ENCODE results near the gene VPS51.
"Not testable (repeated sequence)": the region's sequence is repeated elsewhere in the genome, so short reads cannot be mapped to it uniquely, and the experiment has no call there.

VPS51 gene

DNA sequence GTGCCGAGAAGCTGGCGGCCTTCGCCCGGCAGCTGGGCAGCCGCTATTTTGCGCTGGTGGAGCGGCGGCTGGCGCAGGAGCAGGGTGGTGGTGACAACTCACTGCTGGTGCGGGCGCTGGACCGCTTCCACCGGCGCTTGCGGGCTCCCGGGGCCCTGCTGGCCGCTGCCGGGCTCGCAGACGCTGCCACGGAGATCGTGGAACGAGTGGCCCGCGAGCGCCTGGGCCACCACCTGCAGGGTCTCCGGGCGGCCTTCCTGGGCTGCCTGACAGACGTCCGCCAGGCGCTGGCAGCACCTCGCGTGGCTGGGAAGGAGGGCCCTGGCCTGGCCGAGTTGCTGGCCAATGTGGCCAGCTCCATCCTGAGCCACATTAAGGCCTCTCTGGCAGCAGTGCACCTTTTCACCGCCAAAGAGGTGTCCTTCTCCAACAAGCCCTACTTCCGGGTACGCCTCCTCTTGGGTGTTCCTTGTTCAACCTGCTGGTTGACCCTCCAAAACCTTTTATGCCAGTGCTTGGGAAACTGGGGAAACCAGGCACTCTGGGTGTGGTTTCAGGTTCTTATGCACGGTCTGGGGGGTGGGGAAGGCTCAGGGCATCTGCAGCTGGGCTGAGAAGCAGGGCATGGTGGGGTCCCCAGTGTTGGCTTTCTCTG is 12.6 kb downstream of the VPS51 start:
- no peak for DNase-seq

DNA sequence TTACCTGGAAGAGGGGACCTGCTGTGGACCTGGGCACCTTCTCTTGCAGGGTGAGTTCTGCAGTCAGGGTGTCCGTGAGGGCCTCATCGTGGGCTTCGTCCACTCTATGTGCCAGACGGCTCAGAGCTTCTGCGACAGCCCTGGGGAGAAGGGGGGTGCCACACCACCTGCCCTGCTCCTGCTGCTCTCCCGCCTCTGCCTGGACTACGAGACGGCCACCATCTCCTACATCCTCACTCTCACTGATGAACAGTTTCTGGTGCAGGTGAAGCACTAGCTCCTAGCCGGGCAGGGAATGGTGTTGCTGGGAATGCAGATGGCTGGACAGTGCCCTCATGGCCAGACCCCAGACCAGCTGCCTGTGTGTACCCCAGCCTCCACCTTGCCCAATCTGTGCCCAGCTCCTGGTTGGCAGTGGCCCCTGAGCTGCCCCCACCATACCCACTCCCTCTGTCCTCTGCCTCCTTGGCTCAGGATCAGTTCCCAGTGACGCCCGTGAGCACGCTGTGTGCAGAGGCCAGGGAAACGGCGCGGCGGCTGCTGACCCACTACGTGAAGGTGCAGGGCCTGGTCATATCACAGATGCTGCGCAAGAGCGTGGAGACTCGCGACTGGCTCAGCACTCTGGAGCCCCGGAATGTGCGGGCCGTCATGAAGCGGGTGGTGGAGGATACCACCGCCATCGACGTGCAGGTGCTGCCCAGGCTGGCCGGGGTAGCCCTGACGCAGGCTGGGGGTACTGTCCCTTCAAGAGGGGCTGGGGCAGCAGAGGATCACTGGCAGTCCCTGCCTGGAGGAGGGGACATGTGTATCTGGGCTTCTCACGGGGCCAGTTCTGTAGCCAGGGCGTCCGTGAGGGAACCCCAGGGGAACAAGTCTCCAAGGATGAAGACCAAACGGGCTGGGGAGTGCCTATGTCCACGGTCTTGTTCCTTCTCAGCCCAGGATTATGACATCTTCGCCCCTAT is 13.5 kb downstream of the VPS51 start:
- no peak for DNase-seq

- peak; percentile 96 for DNase-seq
These were observed 14.4 kb downstream of the VPS51 start for GRCh38 chr11:65110354-65110861.

DNA sequence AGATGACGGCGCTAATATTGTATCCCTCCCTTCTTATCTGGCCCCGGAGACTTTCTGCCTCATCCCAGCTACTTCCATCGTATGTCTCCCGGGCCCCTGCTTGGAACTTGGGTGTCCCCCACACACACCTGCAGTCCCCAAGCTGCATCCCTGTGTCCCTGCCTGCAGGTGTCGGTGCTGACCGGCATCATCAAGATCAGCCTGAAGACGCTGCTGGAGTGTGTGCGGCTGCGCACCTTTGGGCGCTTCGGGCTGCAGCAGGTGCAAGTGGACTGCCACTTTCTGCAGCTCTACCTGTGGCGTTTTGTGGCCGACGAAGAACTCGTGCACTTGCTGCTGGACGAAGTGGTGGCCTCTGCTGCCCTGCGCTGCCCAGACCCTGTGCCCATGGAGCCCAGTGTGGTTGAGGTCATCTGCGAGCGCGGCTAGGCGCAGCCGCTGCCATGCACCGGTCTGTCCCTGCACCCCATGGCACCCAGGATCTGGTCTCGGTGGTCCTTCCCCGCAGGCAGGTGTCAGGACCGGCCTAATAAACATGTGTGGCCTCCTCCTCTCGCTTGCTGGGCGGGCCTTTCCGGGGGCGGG is 15.2 kb downstream of the VPS51 start:
- no peak for DNase-seq

DNA sequence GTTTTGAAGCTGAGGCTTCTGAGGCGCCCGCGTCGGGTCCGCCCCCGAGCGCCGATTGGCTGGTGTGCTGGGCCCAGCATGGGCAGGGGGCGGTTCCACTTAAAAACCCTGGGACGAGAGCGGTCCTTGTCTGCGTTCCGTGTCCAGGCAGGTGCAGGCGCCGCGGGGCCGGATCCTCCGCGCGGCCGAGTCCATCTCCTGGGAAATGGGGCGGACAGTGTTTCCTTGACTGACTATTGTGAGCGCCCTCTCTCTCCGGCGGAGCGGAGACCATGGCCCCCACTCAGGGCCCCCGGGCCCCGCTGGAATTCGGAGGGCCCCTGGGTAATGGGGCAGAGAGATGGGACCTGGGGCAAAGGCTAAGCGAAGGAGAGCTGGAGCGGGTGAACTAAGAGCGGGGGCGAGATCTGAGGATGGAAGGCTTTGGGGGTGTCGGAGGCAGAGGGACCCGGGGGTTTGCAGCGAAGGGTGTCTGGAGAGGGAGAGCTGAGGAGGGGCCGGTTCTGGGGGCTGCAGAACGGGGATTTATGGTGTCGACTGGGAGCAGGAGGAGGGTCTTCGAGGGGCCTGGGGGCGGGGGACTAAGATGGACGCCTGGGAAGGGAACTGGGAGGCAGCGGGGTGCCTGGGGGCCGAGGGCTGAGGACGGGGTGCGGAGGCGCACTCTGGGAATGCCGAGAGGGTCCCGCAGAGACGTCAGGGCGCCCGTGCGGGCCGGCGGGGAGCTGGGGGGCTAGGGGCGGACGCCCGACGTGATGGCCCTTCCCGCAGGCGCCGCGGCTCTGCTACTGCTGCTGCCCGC is 15.9 kb downstream of the VPS51 start, which contains the start of gene TM7SF2:
Gene TM7SF2, plus strand, starts transcription at position 129 of the 802 bp plus-strand sequence. Its CDS starts 144 bp downstream, at position 273.
- peak; percentile 96 for DNase-seq

GRCh38 chr11:65112546-65113360 is 16.7 kb downstream of the VPS51 start:
- peak; percentile 83 for DNase-seq

DNA sequence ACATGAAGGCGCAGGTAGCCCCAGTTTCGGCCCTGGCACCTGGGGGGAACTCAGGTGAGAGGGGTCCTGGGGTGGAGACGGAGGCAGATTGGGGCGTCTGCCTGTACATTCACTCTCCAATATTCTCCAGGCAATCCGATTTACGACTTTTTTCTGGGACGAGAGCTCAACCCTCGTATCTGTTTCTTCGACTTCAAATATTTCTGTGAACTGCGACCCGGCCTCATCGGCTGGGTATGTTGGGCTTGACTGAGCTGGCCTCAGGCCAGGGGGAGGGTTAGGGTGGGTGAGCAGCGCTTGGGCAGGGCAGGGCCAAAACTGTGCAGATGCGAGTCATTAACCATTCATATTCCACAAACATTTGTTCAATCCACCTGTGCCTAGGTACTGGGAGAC is 17.3 kb downstream of the VPS51 start:
- DNase-seq = no peak

GRCh38 chr11:65113839-65114238 is 17.8 kb downstream of the VPS51 start:
- DNase-seq = no peak

DNA sequence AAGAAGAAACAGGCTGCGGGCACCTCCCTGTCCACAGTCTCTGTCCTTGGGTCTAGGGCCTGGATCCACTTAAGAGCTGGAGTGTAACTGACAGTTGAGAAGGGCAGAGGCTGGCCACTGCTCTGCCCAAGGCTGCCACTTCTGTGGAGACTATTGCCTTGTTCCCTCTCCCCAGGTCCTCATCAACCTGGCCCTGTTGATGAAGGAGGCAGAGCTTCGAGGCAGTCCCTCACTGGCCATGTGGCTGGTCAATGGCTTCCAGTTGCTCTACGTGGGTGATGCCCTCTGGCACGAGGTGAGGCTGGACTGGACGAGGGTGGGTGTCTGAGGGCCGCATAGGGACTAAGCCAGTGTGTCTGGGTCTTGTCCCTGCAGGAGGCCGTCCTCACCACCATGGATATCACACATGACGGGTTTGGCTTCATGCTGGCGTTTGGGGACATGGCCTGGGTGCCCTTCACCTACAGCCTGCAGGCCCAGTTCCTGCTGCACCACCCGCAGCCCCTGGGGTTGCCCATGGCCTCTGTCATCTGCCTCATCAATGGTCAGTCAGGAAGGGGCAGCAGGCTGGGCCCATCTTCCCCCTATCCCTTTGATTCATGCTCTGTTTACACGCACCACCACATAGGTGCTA is 18.6 kb downstream of the VPS51 start:
- no peak for DNase-seq

DNA sequence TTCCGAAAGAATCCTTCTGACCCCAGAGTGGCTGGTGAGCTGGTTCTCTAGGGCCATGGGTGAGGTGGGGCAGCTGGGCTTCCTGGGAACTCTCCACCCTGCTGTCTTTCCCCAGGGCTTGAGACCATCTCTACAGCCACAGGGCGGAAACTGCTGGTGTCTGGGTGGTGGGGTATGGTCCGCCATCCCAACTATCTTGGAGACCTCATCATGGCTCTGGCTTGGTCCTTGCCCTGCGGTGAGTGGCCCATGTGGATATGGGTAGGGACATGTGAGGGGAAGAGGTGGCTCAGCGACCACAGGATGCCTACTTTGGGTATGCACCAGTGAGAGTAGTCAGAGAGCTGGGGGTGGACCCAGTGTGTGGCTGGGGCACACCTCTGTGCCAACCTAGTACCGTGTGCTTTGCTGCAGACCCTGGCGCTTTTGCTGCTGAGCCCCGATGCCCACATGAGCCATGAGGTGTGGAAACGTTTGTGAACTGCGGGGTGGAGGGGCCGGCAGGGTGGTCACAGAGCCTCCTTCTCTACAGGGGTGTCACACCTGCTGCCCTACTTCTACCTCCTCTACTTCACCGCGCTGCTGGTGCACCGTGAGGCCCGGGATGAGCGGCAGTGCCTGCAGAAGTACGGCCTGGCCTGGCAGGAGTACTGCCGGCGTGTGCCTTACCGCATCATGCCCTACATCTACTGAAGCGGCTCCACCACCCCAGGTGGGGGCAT is 19.5 kb downstream of the VPS51 start:
- no peak for DNase-seq

- peak; percentile 70 for DNase-seq
These were observed 20.6 kb downstream of the VPS51 start for GRCh38 chr11:65116370-65117205.

GRCh38 chr11:65117206-65118096 is 21.4 kb downstream of the VPS51 start, which contains the start of gene ZNHIT2:
Gene ZNHIT2, minus strand, starts transcription at chr11:65117701. Its CDS starts 48 bp downstream, at chr11:65117653.
- DNase-seq = peak; percentile 100

GRCh38 chr11:65118097-65118837 is 22.3 kb downstream of the VPS51 start:
- DNase-seq = no peak

- DNase-seq = not testable (repeated sequence)
These were observed 23.1 kb downstream of the VPS51 start for GRCh38 chr11:65118891-65119669.

GRCh38 chr11:65119670-65119995 is 23.6 kb downstream of the VPS51 start:
- DNase-seq = no peak

- DNase-seq = no peak
These were observed 24.8 kb downstream of the VPS51 start for GRCh38 chr11:65120831-65121230.

- DNase-seq = peak; percentile 47
These were observed 25.4 kb downstream of the VPS51 start for GRCh38 chr11:65121447-65121864.
